DMS53 (cell line): Measurements from ENCODE around the gene NCMAP.
A peak's percentile ranks its signal among the peaks of the same experiment; 100 is the strongest.
"Not testable (repeated sequence)": the region's sequence is repeated elsewhere in the genome, so short reads cannot be mapped to it uniquely, and the experiment has no call there.

ENCODE experiments used
- DNase-seq: peaks from one replicate; lab custom pipeline; 2025; lab: John Stamatoyannopoulos, UW

The NCMAP gene

GRCh38 chr1:24555591-24556413 lies at the start of gene NCMAP:
NCMAP (plus strand) TSS chr1:24556087; CDS start chr1:24595431, 39,344 bp downstream.
- peak; percentile 79 for DNase-seq

GRCh38 chr1:24506691-24507381 lies 49.1 kb upstream of the NCMAP start:
- no peak for DNase-seq

- DNase-seq, result no peak
These were observed 48.5 kb upstream of the NCMAP start for GRCh38 chr1:24507405-24507804.

GRCh38 chr1:24508911-24509310 lies 47.0 kb upstream of the NCMAP start:
- DNase-seq, result no peak

GRCh38 chr1:24513706-24514105 lies 42.2 kb upstream of the NCMAP start:
- DNase-seq, result no peak

- DNase-seq, result no peak
These were observed 40.9 kb upstream of the NCMAP start for GRCh38 chr1:24514946-24515345.

- DNase-seq, result not testable (repeated sequence)
These were observed 40.1 kb upstream of the NCMAP start for GRCh38 chr1:24515671-24516209.

- DNase-seq, result no peak
These were observed 39.4 kb upstream of the NCMAP start for GRCh38 chr1:24516506-24516905.

GRCh38 chr1:24517898-24518297 lies 38.0 kb upstream of the NCMAP start:
- DNase-seq, result no peak

- DNase-seq, result not testable (repeated sequence)
These were observed 35.6 kb upstream of the NCMAP start for GRCh38 chr1:24520282-24520681.

GRCh38 chr1:24525606-24526005 lies 30.3 kb upstream of the NCMAP start:
- DNase-seq, result no peak

GRCh38 chr1:24526045-24526444 lies 29.8 kb upstream of the NCMAP start:
- no peak for DNase-seq

- DNase-seq, result peak; percentile 59
These were observed 28.8 kb upstream of the NCMAP start for GRCh38 chr1:24526940-24527542.

GRCh38 chr1:24528744-24529143 lies 27.1 kb upstream of the NCMAP start:
- peak; percentile 86 for DNase-seq

GRCh38 chr1:24529292-24529691 lies 26.6 kb upstream of the NCMAP start:
- not testable (repeated sequence) for DNase-seq

- DNase-seq, result no peak
These were observed 20.9 kb upstream of the NCMAP start for GRCh38 chr1:24535021-24535424.

GRCh38 chr1:24535778-24536177 lies 20.1 kb upstream of the NCMAP start:
- DNase-seq, result no peak

GRCh38 chr1:24536391-24536840 lies 19.5 kb upstream of the NCMAP start:
- peak; percentile 77 for DNase-seq

- DNase-seq, result no peak
These were observed 15.6 kb upstream of the NCMAP start for GRCh38 chr1:24540051-24540905.

- peak; percentile 76 for DNase-seq
These were observed 14.8 kb upstream of the NCMAP start for GRCh38 chr1:24540906-24541710.
